Measurements from ENCODE around the gene VSNL1.

The VSNL1 gene

DNA sequence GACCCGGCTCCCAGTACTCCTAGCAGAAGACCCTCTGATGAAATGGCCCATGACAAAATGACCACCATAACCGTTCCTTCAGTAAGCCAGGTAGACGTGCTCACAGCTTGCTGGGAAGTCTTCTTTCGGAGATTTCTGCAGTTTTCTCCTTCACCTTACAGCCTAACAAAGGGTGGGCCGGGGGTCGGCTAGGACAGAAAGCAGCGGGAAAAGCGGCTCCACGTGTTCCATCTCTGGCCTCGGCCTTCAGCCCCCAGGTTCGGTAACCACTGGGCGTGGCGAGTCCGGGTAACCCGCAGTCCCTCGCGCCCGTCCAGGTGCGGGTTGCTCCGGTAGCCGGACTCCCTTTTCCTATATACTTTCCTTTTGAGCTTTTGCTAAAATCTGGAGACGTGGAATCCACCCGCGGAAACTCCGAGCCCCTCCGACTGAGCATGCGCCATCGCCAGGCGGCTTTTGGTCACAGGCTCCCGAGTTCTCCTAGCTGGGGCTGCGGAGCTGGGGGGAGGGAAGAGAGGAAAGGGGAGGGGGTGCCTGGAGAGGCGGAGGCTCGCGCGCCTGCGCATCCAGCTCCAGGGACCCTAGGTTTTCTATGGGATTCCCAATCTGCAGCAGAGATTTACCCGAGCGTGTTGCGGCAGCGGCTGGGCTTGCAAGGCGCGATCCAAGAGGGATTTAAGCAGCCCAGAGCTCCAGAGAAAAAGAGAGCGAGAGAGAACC is at the start of gene VSNL1:
TSS of gene VSNL1 (plus strand) at position 604 of the 720 bp plus-strand sequence. CDS start 51,379 bp downstream, outside the sequence.
- DNase-seq (ENCODE audit: low spot score), result peak; percentile 33

DNA sequence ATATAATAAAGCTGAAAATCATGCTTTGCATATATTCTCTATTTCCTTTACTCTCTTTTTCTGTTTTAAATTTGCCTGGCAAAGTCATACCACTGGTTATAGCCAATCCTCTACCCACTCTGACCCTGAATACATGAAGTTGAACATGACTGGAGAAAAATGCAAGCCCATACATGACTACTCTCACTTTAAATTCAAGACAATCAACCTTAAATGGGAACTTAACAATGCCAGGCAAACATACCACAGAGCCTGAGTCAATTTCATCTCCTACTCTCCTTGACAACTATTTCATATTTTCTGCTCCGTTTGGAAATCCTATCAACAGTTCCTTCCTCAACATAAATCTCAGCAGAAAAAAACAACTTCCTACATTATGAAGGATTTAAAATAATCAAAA is 44.9 kb upstream of the VSNL1 start:
- no peak for DNase-seq (ENCODE audit: low spot score)

DNA sequence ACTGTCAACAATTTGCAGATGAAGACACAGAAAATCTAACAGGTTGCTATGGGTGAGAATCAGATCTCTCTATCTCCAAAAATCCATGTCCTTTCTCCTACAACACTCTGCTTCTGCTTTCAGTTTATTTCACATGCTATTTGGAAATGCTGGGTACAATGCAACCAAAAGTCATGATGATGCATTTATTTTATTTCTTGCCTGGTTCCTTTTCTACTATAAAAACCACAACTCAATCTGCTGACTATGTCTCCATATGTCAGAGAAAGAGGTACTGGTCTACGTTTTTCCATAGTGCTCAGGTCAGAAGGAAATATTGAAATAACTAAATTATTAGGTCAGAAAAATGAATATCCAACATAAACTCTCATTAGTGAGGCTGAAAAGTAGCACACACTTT is 42.8 kb upstream of the VSNL1 start:
- no peak for DNase-seq (ENCODE audit: low spot score)

DNA sequence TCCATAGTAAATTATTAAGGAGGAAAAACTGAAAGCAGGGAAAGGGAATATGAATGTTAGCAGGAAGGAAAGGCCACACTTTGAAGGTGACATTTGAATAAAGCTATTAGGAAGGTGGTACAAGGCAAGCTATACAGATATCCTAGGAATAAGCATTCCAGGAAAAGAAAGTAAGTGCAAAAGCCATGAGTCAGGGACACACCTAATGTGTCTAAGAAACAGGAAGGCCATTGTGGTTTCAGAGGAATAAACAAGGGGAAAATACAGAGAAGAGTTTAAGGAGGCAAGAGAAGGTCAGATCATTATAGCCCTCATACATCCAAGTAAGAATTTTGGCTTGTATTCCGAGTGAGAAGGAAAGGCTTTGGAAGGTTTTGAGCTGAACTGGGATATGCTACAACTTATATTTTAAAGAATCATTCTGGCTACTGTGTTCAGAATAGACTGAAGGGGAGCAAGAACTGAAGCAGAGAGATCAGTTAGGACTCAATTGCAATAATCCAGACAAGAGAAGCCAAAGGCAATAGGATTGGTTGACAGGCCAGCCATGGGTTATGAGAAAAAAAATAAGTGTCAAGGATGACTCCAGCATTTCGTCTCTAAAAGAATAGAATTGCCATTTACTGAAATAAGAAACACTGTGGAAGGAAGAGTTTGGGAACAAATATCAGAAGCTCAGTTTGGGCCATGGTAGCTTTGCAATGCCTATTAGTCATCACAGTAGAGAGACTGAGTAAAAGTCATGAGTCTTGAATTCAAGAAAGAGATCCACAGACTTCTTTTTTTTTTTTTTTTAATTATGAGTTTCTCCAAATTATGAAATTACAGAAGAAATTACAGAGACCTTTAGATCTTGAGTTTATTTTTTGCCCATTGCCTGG is 33.5 kb upstream of the VSNL1 start:
- DNase-seq (ENCODE audit: low spot score), result no peak

DNA sequence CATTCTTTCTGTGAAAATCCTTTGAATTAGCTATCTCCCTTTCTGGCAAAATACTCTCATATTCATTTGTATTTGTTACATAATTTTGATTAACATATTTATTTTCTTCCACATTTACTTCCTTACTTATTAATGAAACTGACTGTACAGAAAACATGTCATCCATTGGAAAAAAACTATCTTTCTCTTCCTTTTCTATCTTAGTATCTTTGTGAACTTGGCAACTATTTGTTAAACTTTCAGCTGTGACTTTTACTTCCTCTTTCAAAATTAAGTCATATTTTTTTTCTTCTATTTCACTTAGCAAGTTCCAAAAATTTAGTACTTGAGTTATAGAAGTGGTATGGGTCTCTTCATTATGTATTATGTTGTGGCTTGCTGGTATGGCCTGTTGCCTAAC is 24.8 kb upstream of the VSNL1 start:
- no peak for DNase-seq (ENCODE audit: low spot score)

DNA sequence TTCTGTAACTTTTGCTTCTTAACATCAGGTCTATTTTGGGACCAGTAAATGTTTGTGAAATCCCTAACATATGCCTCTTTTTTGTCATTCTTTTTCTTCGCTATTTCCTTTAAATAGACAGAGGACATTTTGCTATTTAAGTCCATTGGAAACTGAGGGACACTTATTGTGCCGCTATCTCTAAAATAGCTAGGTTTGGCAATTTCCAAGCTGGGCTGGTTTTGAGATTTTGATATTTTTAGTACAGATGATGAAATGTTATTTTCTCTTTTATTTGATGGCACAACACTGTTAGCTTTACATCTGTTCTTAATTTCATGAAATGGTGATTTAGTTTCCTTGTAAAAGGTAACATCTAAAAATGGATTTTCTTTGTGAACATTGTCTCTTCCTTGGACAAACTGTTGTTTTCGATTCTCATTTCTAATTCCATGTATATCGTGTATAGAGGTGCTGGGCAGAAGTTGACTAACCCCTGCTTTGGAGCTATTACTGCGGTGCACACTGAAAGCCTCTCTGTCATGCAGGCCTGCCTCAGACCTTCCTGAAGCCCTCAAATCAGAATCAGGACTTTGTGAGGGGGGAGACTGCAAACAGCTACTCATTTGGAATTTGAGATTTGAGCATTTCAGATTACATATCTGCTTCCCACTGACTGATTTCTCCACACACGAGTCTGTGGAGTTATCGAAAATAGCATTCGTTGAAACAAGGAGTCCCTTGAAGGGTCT is 22.9 kb upstream of the VSNL1 start:
- DNase-seq (ENCODE audit: low spot score), result no peak

GRCh38 chr2:17518212-17519154 is 22.0 kb upstream of the VSNL1 start, which contains the start of gene RAD51AP2:
TSS of gene RAD51AP2 (minus strand) at chr2:17518440. CDS start at chr2:17518415, 25 bp downstream.
- DNase-seq (ENCODE audit: low spot score), result peak; percentile 69

GRCh38 chr2:17519486-17519885 is 21.0 kb upstream of the VSNL1 start:
- no peak for DNase-seq (ENCODE audit: low spot score)

DNA sequence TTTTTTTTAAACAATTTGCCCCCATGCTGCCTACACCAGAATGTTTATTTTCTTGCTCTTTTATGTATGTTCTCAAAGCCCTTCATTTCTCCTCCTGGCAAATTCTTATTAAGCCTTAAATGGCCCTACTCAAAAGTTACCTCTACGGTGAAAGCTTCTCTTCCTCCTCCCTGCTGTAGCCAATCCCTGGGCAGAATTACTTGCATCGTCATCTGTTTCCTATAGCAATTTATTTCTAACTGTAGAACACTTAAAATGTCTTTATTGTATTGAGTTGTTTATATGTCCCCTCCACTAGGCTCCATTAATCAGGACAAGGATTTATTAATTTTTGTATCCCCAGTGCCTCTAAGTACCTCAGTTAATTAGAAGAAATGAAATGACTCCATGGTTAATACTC is 19.7 kb upstream of the VSNL1 start:
- DNase-seq (ENCODE audit: low spot score), result no peak

- no peak for DNase-seq (ENCODE audit: low spot score)
These were observed 18.9 kb upstream of the VSNL1 start for GRCh38 chr2:17521621-17522020.

- DNase-seq (ENCODE audit: low spot score), result no peak
These were observed 18.2 kb upstream of the VSNL1 start for GRCh38 chr2:17522303-17522702.

- no peak for DNase-seq (ENCODE audit: low spot score)
These were observed 10.7 kb upstream of the VSNL1 start for GRCh38 chr2:17529771-17530170.

- DNase-seq (ENCODE audit: low spot score), result no peak
These were observed 7.0 kb upstream of the VSNL1 start for GRCh38 chr2:17533546-17533945.

- no peak for DNase-seq (ENCODE audit: low spot score)
These were observed 4.1 kb upstream of the VSNL1 start for GRCh38 chr2:17536416-17536815.

DNA sequence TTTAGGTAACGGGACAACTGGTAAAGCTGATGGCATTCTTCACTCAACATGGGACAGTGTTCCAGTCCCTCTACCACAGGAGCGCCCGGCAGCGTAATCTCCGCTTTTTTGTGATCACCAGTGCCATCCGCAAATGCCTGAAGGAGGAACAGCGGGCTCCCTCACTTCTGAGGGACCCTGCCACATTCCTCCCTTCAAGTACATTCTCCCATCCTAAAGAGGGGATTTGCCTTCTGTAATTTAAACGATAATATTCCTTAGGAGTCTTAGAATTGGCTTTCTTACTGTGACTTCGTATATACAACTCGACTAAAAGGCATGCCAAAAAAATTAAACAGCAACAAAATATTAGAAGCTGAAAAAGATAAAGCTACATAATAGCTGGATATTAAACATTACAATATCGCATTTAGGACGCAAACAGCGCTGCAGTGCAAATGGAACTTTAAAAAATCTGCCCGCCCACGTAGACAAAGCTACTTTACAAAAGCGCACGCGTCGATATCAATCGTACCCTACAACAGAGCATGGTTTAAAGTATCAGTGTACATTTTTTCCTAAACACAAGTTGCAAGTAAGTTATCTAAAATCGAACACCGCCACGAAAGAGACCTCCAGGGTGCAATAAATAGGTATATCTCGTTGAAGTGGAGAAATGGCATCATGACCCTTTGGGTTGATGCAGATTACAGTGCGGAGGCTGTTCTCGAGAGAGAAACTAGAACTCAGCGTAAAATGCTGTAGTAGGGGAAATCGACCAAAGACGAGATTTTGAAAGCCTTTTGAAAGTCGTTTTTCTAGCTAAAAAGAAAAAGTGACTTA is 2.3 kb upstream of the VSNL1 start:
- no peak for DNase-seq (ENCODE audit: low spot score)

GRCh38 chr2:17538844-17539554 is 1.5 kb upstream of the VSNL1 start:
- DNase-seq (ENCODE audit: low spot score), result peak; percentile 27

DNA sequence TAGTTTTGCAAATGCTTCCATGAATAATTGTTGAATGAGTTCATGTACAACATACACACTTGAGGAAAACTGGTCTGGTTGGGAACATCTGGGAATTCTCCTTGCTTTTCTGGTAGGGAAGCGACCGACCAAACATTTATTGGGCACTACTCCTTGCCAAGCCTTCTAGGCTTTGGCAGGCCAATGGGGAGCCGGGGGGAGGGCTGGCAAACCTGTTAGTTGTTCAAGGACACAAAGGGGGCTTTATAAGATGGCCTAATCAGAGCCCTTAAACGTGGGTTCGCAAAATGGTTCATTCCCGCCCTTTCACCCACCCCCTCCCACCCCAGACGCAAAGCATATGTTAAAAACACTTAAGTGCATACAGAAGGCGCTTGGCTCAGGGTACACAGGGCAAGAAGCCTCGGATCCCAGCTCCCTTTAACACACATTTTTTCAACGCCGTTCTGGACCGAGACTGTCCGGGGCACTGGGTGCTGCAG is 844 bp upstream of the VSNL1 start:
- DNase-seq (ENCODE audit: low spot score), result no peak

GRCh38 chr2:17540813-17541530 is 476 bp downstream of the VSNL1 start:
- DNase-seq (ENCODE audit: low spot score), result no peak

GRCh38 chr2:17541531-17541950 is 1.0 kb downstream of the VSNL1 start:
- no peak for DNase-seq (ENCODE audit: low spot score)

All from AG08395 (cell line).